ENCODE measurements around the gene NUP188. TPM values are rescaled to one million over a fixed set of nuclear protein-coding genes. Genes with fewer than 3 reads are reported as not detected.

The NUP188 gene
- total RNA-seq, 1 donor from 2014 or later, result 103 TPM

GRCh38 chr9:128916204-128916603 is 31.3 kb upstream of the NUP188 start:
- H3K36me3 Mint-ChIP-seq (ENCODE audit: low read depth), result peaks cover 41% of the 10 kb centered on the region
- H3K9me3 Mint-ChIP-seq, result no peaks in the 10 kb centered on the region
- no peaks in the 10 kb centered on the region for H3K27me3 Mint-ChIP-seq
- CTCF ChIA-PET, result interaction anchor here (0.9 kb wide), 1 partner anchor 12 kb away, joined by 3 read pairs; no protein-coding TSS in a partner anchor
- no peak for DNase-seq
- peaks cover 8% of the 10 kb centered on the region for H3K4me1 Mint-ChIP-seq
- H3K27ac Mint-ChIP-seq, result no peak overlapping the region
- POLR2A ChIA-PET, result no interaction called here
- ATAC-seq (ENCODE audit: low read depth), result no peak
- intact Hi-C loops (cut with micrococcal nuclease), result no loop called here
- no peak overlapping the region for H3K4me3 Mint-ChIP-seq
- TF ChIP-seq, protein P1, sequence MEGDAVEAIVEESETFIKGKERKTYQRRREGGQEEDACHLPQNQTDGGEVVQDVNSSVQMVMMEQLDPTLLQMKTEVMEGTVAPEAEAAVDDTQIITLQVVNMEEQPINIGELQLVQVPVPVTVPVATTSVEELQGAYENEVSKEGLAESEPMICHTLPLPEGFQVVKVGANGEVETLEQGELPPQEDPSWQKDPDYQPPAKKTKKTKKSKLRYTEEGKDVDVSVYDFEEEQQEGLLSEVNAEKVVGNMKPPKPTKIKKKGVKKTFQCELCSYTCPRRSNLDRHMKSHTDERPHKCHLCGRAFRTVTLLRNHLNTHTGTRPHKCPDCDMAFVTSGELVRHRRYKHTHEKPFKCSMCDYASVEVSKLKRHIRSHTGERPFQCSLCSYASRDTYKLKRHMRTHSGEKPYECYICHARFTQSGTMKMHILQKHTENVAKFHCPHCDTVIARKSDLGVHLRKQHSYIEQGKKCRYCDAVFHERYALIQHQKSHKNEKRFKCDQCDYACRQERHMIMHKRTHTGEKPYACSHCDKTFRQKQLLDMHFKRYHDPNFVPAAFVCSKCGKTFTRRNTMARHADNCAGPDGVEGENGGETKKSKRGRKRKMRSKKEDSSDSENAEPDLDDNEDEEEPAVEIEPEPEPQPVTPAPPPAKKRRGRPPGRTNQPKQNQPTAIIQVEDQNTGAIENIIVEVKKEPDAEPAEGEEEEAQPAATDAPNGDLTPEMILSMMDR (IDR thresholded peaks at IDR 0.05), result no peak

- ATAC-seq (ENCODE audit: low read depth) (no peak), DNase-seq (no peak)
- CTCF ChIA-PET, result interaction anchor here (0.9 kb wide), 1 partner anchor 11 kb away, joined by 3 read pairs; no protein-coding TSS in a partner anchor
- H3K9me3 Mint-ChIP-seq, result no peaks in the 10 kb centered on the region
- no peaks in the 10 kb centered on the region for H3K27me3 Mint-ChIP-seq
- TF ChIP-seq, protein P1 (IDR thresholded peaks at IDR 0.05), result no peak
- no peak overlapping the region for H3K27ac Mint-ChIP-seq
- intact Hi-C loops (cut with micrococcal nuclease), result no loop called here
- POLR2A ChIA-PET, result no interaction called here
- H3K36me3 Mint-ChIP-seq (ENCODE audit: low read depth), result peaks cover 41% of the 10 kb centered on the region
- no peak overlapping the region for H3K4me3 Mint-ChIP-seq
- H3K4me1 Mint-ChIP-seq, result peaks cover 11% of the 10 kb centered on the region
Observed at GRCh38 chr9:128916745-128917144, 30.8 kb upstream of the NUP188 start.

- ATAC-seq (ENCODE audit: low read depth) (no peak), DNase-seq (no peak)
- ChIA-PET POLR2A (no interaction called here), CTCF (no interaction called here)
- no peak overlapping the region for H3K27ac Mint-ChIP-seq
- H3K4me1 Mint-ChIP-seq, result peaks cover 12% of the 10 kb centered on the region
- H3K4me3 Mint-ChIP-seq, result no peak overlapping the region
- peaks cover 40% of the 10 kb centered on the region for H3K36me3 Mint-ChIP-seq (ENCODE audit: low read depth)
- H3K9me3 Mint-ChIP-seq, result no peaks in the 10 kb centered on the region
- TF ChIP-seq, protein P1 (IDR thresholded peaks at IDR 0.05), result no peak
- H3K27me3 Mint-ChIP-seq, result no peaks in the 10 kb centered on the region
- intact Hi-C loops (cut with micrococcal nuclease), result no loop called here
Observed at GRCh38 chr9:128917151-128917849, 30.2 kb upstream of the NUP188 start.

DNA sequence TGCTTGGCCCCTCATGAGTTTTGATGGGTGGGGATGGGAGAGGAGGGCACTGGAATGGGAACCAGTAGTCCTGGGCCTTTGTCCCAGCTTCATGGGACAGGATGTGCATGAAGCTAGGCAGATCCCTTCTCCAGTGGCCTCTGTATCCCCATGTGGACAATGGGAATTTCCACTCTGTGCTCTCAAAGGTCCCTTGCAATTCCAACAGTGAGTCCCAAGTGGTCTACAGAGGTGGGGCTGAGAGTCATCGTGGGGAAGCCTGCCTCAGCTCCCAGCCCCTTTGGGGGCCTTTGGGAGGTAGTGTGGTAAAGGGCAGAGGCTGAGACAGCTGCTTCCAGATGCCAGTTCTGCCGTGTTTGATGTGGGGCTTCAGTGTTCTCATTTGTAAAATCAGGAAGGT is 28.6 kb upstream of the NUP188 start:
- ATAC-seq (ENCODE audit: low read depth), result no peak
- ChIA-PET POLR2A (no interaction called here), CTCF (interaction anchor here (1.7 kb wide), 1 partner anchor 9 kb away, joined by 7 read pairs; no protein-coding TSS in a partner anchor)
- TF ChIP-seq, protein P1 (IDR thresholded peaks at IDR 0.05), result no peak
- Mint-ChIP-seq H3K4me3 (no peak overlapping the region), H3K27me3 (no peaks in the 10 kb centered on the region), H3K9me3 (no peaks in the 10 kb centered on the region), H3K27ac (no peak overlapping the region), H3K4me1 (peaks cover 4% of the 10 kb centered on the region), H3K36me3 (ENCODE audit: low read depth) (peaks cover 30% of the 10 kb centered on the region)
- DNase-seq, result no peak
- intact Hi-C loops (cut with micrococcal nuclease), result no loop called here

DNA sequence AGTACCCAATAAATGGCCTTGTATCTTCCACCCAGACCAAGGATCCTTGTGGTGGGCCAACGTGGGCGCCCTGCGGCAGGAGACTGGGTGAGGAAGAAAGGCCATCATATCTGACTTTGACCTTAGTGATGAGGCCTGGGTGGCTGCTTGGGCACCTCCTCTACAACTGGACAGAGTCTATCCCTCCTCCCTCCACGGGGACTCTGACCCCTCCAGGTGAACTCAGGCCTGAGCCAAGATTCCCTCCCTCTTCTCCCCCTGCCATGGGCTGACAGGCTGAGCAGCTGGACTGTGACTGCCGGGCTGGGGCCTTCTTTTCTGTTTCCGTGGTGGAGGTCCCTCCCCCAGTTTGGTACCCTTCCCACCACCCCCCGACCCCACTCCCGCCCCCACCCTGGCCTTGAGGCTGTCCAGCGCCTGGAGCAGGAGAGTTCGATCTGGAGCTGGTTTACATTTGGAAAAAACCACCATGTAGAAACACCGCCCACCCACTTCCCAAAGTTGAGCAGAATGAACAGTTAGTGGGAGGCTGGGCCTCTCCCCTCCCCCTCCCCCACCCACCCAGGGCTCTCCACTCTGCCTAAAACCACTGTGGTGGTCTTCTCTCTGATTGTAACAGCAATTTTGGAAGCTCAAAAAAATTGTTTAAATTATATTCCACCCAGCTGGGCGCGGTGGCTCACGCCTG is 28.0 kb upstream of the NUP188 start:
- H3K27ac Mint-ChIP-seq, result no peak overlapping the region
- peaks cover 4% of the 10 kb centered on the region for H3K4me1 Mint-ChIP-seq
- ATAC-seq (ENCODE audit: low read depth) (no peak), DNase-seq (no peak)
- POLR2A ChIA-PET, result interaction anchor here (0.6 kb wide), 1 partner anchor 11 kb away, joined by 7 read pairs; no protein-coding TSS in a partner anchor
- no peaks in the 10 kb centered on the region for H3K27me3 Mint-ChIP-seq
- H3K4me3 Mint-ChIP-seq, result no peak overlapping the region
- intact Hi-C loops (cut with micrococcal nuclease), result no loop called here
- H3K9me3 Mint-ChIP-seq, result no peaks in the 10 kb centered on the region
- peaks cover 30% of the 10 kb centered on the region for H3K36me3 Mint-ChIP-seq (ENCODE audit: low read depth)
- TF ChIP-seq, protein P1 (IDR thresholded peaks at IDR 0.05), result no peak
- CTCF ChIA-PET, result interaction anchor here (1.7 kb wide), 1 partner anchor 9 kb away, joined by 7 read pairs; no protein-coding TSS in a partner anchor

Measured in activated B cell treated with CpG ODN at 0.5 μM for 24 hours (primary cell).